NCI-H1694 treated with DMSO at 0.1 percent for 48 hours (cell line): Measurements from ENCODE around the gene ST3GAL4.

Experiments
- DNase-seq: peaks from one replicate; lab custom pipeline; 2025; lab: John Stamatoyannopoulos, UW

ST3GAL4 gene

GRCh38 chr11:126451211-126451802 is 95.8 kb downstream of the ST3GAL4 start:
- no peak for DNase-seq

GRCh38 chr11:126452241-126453101 is 97.0 kb downstream of the ST3GAL4 start:
- no peak for DNase-seq

DNA sequence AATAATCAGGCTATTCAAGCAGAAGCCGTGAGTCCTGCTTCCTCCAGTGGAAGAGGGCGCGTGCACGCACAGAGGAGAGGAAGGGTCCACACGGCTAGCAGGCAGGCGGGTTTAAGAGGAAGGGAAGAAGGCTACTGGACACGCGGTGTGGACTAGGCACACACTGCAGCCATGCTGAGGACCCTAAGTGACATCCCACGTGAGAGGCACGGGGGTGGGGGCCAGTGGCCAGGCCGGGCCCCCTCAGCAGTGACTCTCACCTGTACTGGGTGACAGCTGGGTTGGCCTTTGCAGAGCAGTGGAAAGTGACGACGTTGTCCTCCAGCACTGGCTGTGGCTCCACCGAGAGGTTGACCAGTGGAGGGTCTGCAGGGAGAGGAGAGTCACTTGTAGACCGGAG is 100.6 kb downstream of the ST3GAL4 start:
- DNase-seq: no peak

DNA sequence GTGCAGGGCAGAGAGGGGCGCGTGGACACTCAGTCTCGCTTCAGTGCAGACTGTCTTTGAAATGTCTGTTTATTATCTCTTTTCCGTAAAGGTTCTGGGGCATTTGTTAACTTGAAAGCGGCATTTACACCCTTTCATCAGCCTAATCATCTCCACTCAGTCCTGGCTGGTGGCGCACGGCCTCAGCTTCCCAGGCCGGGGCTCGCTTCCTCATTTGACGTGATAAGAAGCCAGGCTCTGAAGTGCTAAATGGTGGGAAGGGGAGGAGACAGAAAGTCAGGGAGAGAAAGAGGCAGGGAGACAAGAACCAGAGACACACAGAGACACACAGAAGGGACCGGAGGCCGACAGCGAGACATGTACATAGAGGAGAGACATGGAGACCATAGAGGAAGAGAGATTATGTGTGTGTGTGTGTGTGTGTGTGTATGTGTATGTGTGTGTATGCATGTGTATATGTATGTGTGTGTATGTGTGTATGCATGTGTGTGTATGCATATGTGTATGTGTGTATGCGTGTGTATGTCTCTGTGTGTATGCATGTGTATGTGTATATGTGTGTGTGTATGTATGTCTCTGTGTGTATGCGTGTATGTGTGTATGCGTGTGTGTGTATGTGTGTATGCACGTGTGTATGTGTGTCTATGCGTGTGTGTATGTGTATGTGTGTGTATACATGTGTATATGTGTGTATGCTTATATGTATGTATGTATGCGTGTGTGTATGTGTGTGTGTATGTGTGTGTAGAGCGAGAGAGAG is 101.5 kb downstream of the ST3GAL4 start:
- DNase-seq: no peak

DNA sequence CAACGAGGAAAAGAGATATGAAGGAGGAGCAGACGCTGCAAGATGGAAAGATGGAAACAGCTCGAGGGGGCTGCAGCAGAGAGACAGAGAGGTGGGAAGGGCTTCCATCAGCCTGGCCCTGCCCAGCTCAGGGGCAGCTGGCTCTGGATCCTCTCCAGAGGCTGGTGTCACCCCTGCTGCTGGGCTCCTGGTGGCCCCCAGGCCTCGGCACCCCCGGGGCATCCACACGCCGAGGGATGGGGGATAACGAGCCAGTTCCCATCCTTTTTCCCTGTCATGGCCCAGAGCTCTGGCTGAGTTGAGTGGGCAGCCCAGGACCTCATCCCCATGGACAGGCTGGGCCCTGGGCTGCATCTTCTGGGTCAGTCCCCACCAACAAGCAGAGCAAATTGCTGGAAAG is 102.3 kb downstream of the ST3GAL4 start:
- DNase-seq: no peak

GRCh38 chr11:126459691-126460281 is 104.3 kb downstream of the ST3GAL4 start:
- peak; percentile 38 for DNase-seq

GRCh38 chr11:126460417-126461095 is 105.1 kb downstream of the ST3GAL4 start:
- DNase-seq: no peak

DNA sequence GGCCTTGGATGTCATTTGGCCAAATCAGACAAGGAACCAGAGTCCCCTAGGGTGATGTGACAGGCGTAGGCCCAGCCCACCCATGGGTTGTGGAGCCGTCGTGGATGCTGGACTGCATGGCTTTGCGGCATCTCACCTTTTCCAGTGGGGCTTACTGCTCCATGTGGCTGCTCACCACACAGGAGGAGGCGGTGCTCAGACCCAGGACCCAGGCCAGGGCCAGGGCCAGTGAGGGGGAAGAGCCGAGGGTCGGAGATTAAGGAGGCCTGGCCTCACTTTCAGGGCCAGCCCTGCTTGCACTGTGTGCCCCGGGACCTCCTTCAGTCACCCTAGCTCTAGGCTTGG is 105.6 kb downstream of the ST3GAL4 start:
- no peak for DNase-seq

DNA sequence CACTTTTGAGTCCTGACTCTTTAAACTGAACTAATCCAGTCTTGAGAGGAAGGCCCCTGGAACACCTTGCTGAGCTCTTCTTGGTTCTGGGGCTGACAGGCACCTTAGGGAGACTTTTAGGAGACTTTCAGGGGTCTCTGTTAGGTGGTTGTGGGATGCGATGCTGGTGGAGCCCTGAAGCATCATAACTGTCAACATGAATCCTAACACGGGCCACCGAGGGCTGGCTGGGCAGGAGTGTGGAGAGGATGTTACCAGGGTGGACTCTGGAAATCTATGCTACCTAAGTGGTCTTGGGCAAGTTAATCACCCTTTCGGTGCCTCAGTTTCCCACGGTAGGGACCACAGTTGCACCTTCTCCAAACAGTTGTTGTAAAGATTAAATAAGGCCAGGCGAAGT is 106.5 kb downstream of the ST3GAL4 start:
- no peak for DNase-seq

- DNase-seq: no peak
Observed at GRCh38 chr11:126462422-126462821, 106.9 kb downstream of the ST3GAL4 start.
